Activated CD8-positive, alpha-beta T cell treated with anti-CD3 and anti-CD28 coated beads for 36 hours (primary cell): ENCODE data around the gene HES3. TPM values are rescaled to one million over a fixed set of nuclear protein-coding genes. Genes with fewer than 3 reads are reported as not detected.

Experiments used
- ATAC-seq: fragments of 200-7000 bp; cut with Tn5 transposase; one replicate; pipeline ENCODE4 v1.10.0; 2021; ENCODE audit warnings: mild to moderate bottlenecking, moderate library complexity
- CTCF ChIA-PET: fragments of 350-600 bp; sonication (Branson Sonifier 250); formaldehyde crosslinking; loops from one replicate; lab custom pipeline; 2021; ENCODE audit warnings: antibody characterized with exemption; lab: Charles Lee
- POLR2A ChIA-PET: fragments of 350-600 bp; sonication (Branson Sonifier 250); formaldehyde crosslinking; loops from one replicate; lab custom pipeline; 2021; ENCODE audit warnings: antibody characterized with exemption; lab: Charles Lee
- DNase-seq: peaks from one replicate; pipeline ENCODE4 v3.0.0-alpha.2; 2020
- H3K27ac Mint-ChIP-seq: one replicate; pipeline ENCODE4 v1.8.0; 2021; ENCODE audit warnings: mild to moderate bottlenecking, mixed read lengths
- H3K27me3 Mint-ChIP-seq: one replicate; pipeline ENCODE4 v1.8.0; 2021; ENCODE audit warnings: mixed read lengths
- H3K36me3 Mint-ChIP-seq: one replicate; pipeline ENCODE4 v1.8.0; 2021; ENCODE audit warnings: low read depth, mixed read lengths
- H3K4me1 Mint-ChIP-seq: one replicate; pipeline ENCODE4 v1.8.0; 2021; ENCODE audit warnings: low read depth, mixed read lengths
- H3K4me3 Mint-ChIP-seq: one replicate; pipeline ENCODE4 v1.8.0; 2021; ENCODE audit warnings: mild to moderate bottlenecking, moderate library complexity, mixed read lengths
- H3K9me3 Mint-ChIP-seq: one replicate; pipeline ENCODE4 v1.8.0; 2021; ENCODE audit warnings: mixed read lengths
- intact Hi-C: fragments of 100-400 bp; cut with micrococcal nuclease; formaldehyde crosslinking; loops from one replicate; pipeline ENCODE4 v1.10.0; 2022
- total RNA-seq, 2 experiments: library from RNA; stranded (reverse); gene quantifications; one replicate each; pipeline ENCODE4 v1.2.3, GENCODE V29; 2021
- TF ChIP-seq, protein P1 (sequence below): fragments of 200-600 bp; IDR thresholded peaks from one replicate; pipeline ENCODE4 v1.8.0; 2022; ENCODE audit warnings: antibody characterized with exemption, mild to moderate bottlenecking

Gene HES3
- total RNA-seq, 2 experiments from 2014 or later: not detected

DNA sequence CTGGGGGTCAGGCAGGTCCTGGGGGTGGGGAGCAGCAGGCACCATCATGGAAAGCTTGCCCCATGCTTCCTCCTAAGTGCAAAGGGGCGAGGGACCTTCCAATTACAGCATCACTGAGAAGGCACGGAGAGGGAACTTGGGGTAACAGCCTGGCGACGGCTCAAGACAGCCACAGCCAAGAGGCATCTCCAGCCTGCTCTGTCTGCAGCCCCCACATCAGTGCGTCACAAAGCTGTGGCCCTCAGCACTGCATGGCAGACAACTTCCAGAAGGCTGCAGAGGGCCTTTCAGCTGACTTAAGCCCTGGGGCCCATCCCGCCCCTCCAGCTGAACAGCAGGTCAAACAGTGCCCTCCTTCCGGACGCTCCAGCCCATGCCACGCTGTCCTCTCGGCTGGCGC lies 30.1 kb downstream of the HES3 start:
- ChIA-PET CTCF (no interaction called here), POLR2A (no interaction called here)
- Mint-ChIP-seq H3K4me1 (no peaks in the 10 kb centered on the region), H3K27ac (no peak overlapping the region), H3K4me3 (no peak overlapping the region), H3K9me3 (no peaks in the 10 kb centered on the region), H3K36me3 (peaks cover 2% of the 10 kb centered on the region), H3K27me3 (no peaks in the 10 kb centered on the region)
- intact Hi-C loops: no loop called here
- no peak for ATAC-seq
- TF ChIP-seq, protein P1, sequence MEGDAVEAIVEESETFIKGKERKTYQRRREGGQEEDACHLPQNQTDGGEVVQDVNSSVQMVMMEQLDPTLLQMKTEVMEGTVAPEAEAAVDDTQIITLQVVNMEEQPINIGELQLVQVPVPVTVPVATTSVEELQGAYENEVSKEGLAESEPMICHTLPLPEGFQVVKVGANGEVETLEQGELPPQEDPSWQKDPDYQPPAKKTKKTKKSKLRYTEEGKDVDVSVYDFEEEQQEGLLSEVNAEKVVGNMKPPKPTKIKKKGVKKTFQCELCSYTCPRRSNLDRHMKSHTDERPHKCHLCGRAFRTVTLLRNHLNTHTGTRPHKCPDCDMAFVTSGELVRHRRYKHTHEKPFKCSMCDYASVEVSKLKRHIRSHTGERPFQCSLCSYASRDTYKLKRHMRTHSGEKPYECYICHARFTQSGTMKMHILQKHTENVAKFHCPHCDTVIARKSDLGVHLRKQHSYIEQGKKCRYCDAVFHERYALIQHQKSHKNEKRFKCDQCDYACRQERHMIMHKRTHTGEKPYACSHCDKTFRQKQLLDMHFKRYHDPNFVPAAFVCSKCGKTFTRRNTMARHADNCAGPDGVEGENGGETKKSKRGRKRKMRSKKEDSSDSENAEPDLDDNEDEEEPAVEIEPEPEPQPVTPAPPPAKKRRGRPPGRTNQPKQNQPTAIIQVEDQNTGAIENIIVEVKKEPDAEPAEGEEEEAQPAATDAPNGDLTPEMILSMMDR: no peak
- DNase-seq: no peak

DNA sequence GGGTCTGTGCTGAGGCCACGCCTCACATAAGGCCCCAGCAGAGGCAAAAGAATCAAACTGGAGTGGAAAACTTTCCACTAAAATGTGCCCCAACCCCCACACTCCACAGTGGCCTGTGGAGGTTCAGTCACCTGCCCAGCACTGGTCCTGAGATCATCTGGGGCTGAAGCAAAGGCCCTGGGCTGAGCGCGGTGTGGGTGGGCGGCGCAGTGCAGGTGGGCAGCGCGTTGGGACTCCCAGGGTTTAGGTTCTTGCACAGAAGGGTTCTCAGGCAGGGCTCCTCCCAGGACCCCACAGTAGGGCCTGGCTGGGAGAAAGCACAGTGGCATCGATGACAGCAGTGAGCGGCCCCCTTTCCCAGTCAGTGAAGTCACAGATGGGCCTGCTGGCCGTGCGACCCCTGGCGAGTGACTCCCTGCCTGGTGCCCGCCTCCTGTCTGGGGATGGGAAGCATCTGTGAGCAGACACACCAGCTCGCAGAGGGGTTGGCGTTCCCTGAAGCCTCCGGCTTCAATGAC lies 30.7 kb downstream of the HES3 start:
- Mint-ChIP-seq H3K27ac (no peak overlapping the region), H3K4me3 (no peak overlapping the region), H3K27me3 (no peaks in the 10 kb centered on the region), H3K9me3 (no peaks in the 10 kb centered on the region), H3K4me1 (no peaks in the 10 kb centered on the region), H3K36me3 (peaks cover 2% of the 10 kb centered on the region)
- TF ChIP-seq, protein P1: no peak
- CTCF ChIA-PET: interaction anchor here (0.6 kb wide), 1 partner anchor 12 kb away, joined by 3 read pairs; no protein-coding TSS in a partner anchor
- POLR2A ChIA-PET: no interaction called here
- DNase-seq: no peak
- intact Hi-C loops: no loop called here
- no peak for ATAC-seq

DNA sequence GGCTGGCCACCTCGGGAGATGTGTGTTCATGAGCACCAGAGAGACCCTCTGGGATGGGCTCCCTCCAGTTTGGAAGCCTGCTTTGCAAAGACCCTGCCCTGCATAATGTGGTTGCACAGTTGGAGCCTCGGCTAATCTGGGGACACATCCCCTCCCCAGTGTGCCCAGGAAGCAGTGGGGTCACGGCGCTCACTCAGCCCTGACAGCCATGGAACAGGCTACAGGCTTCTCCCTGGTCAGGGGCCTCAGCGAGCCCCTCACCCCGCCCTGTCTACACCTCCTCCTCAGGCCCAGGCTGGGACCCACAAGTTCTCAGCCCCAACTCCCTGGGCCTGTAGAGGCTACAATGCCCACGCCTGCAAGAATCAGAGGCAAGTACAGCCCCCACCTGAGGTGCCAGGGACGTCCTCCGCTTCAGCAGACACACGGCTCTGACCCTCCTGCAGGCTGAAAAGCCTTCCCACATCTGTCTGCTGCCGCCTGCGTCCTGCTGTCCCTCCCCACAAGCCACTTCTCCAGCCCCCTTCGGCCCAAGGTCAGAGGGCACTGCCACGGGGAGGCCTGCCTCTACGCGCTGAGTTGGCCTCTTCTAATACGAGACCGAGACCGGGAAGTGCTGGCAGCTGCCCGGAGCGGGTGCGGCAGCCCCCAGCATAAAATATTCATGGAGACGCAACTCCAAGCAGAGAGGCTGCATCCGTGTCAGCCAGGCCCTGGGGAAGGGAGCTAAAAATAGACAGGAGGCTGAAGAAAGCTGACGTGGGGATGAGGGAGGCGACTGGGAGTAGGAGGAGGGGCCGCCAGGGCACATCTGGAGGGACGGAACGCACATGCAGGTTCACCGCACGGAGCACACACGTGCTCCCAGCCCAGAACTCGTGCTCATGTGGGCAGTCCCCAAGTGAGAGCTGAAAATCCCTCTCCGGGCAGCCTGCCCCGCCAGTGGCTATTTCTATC lies 32.1 kb downstream of the HES3 start:
- Mint-ChIP-seq H3K27ac (no peak overlapping the region), H3K4me1 (no peaks in the 10 kb centered on the region), H3K27me3 (no peaks in the 10 kb centered on the region), H3K36me3 (peaks cover 2% of the 10 kb centered on the region), H3K4me3 (no peak overlapping the region), H3K9me3 (no peaks in the 10 kb centered on the region)
- ChIA-PET CTCF (no interaction called here), POLR2A (no interaction called here)
- intact Hi-C loops: no loop called here
- ATAC-seq: no peak
- TF ChIP-seq, protein P1: no peak
- DNase-seq: no peak

DNA sequence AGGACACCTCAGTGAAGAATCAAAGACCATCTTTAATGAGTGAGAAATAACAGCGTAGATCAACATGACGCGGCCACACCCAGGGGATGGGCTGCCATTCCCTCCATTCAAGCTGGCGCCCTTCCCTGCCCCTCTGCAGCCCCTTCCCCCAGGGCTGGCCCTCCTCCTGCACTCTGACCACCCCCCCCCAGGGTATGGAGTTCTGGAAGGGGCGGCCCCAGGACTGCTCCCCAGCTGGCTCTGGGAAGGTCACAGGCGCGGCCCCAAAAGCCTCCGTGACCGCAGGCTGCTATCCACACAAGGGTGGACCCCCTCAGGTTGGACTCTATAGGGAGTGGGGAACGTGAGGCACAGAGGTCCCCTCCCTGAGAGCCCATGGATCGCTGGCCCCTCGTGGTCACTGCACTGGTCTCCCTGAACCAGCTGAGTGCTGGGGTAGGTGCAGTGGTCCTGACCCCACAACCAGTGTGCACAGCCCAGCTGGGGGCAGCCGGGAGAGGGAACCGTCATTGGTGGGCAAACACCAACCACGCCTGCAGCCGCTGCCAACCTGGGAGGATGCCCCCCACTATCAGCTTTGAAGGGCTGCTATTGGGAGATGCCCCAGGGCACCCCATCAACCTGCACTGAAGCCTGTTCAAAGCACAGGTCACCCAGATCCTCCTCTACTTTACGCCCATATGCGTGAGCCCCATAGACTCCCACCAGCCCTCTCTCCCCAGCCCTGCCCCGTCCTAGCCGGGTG lies 33.0 kb downstream of the HES3 start:
- DNase-seq (no peak), ATAC-seq (no peak)
- Mint-ChIP-seq H3K27ac (no peak overlapping the region), H3K27me3 (no peaks in the 10 kb centered on the region), H3K36me3 (peaks cover 2% of the 10 kb centered on the region), H3K4me1 (no peaks in the 10 kb centered on the region), H3K4me3 (no peak overlapping the region), H3K9me3 (no peaks in the 10 kb centered on the region)
- TF ChIP-seq, protein P1: no peak
- POLR2A ChIA-PET: no interaction called here
- CTCF ChIA-PET: no interaction called here
- intact Hi-C loops: no loop called here
